HG03575 (cell line): ENCODE data around the gene C1GALT1C1.

ENCODE experiments used
- ATAC-seq: cut with Tn5 transposase; IDR thresholded peaks from one replicate; pipeline ENCODE4 v1.9.1; 2021; ENCODE audit not compliant: unreplicated experiment, insufficient number of reproducible peaks, low FRiP score; ENCODE audit errors: extremely low read depth

C1GALT1C1 gene

GRCh38 chrX:120604361-120604782, 25.5 kb downstream of the C1GALT1C1 start:
- no peak for ATAC-seq

GRCh38 chrX:120603707-120604360, 26.0 kb downstream of the C1GALT1C1 start, which contains the start of gene MCTS1:
Gene MCTS1, plus strand, starts transcription at chrX:120604101. Its CDS starts 136 bp downstream, at chrX:120604237.
- no peak for ATAC-seq

- no peak for ATAC-seq
Observed at GRCh38 chrX:120585702-120586101, 44.2 kb downstream of the C1GALT1C1 start.
